Mesothelial cell of epicardium (in vitro differentiated cells): ENCODE measurements around the gene RBM10. TPM values are rescaled to one million over a fixed set of nuclear protein-coding genes. Genes with fewer than 3 reads are reported as not detected.
A peak's percentile ranks its signal among the peaks of the same experiment; 100 is the strongest.
"Not testable (repeated sequence)": the region's sequence is repeated elsewhere in the genome, so short reads cannot be mapped to it uniquely, and the experiment has no call there.

Experiments
- DNase-seq, 2 experiments: peaks; one replicate each; pipeline ENCODE4 v3.0.0; 2021; ENCODE audit warnings: low spot score in 2 of 2; ENCODE audit not compliant: unreplicated experiment in 2 of 2
- H3K27ac Mint-ChIP-seq: 2 replicates; pipeline ENCODE4 v1.8.0; 2021; ENCODE audit warnings: mixed read lengths
- H3K27me3 Mint-ChIP-seq: 2 replicates; pipeline ENCODE4 v1.8.0; 2021; ENCODE audit warnings: low read depth, mixed read lengths
- H3K36me3 Mint-ChIP-seq: 2 replicates; pipeline ENCODE4 v1.8.0; 2021; ENCODE audit warnings: mixed read lengths
- H3K4me1 Mint-ChIP-seq: 2 replicates; pipeline ENCODE4 v1.8.0; 2021; ENCODE audit warnings: mixed read lengths
- H3K4me3 Mint-ChIP-seq: 2 replicates; pipeline ENCODE4 v1.8.0; 2021; ENCODE audit warnings: mild to moderate bottlenecking, moderate library complexity, mixed read lengths
- H3K9me3 Mint-ChIP-seq: 2 replicates; pipeline ENCODE4 v1.8.0; 2021; ENCODE audit warnings: mixed read lengths
- CTCF ChIP-seq: fragments of 200-600 bp; sonication (generic); IDR thresholded peaks from one replicate; pipeline ENCODE4 v1.5.0; 2021; ENCODE audit warnings: antibody characterized with exemption; ENCODE audit not compliant: unreplicated experiment
- total RNA-seq: library from RNA; stranded (reverse); gene quantifications from 3 replicates; pipeline ENCODE4 v1.2.1, GENCODE V29; 2021

Gene RBM10
- total RNA-seq = 56.7 to 61.4 TPM (median 58.7 TPM) in 3 replicates

- Mint-ChIP-seq H3K27ac (peak within 1 kb of the TSS; percentile 99), H3K9me3 (peaks cover 20% of the 10 kb centered on the region), H3K36me3 (peaks cover 24% of the 10 kb centered on the region), H3K4me3 (peak within 1 kb of the TSS; percentile 98), H3K4me1 (peaks cover 7% of the 10 kb centered on the region), H3K27me3 (no peaks in the 10 kb centered on the region)
- TF ChIP-seq CTCF = peak; percentile 70
- peak; percentile 78 to 86 for DNase-seq
These were observed at the start of gene RBM10, which contains the start of gene NDUFB11 for GRCh38 chrX:47144626-47145394. Gene RBM10 (plus strand): TSS chrX:47145221. CDS start chrX:47147482, 2,261 bp downstream. Gene NDUFB11 (minus strand): TSS chrX:47144702. CDS start chrX:47144679, 23 bp downstream.

GRCh38 chrX:47097018-47097417 lies 48.0 kb upstream of the RBM10 start:
- peaks cover 6% of the 10 kb centered on the region for H3K36me3 Mint-ChIP-seq
- H3K4me1 Mint-ChIP-seq = peaks cover 6% of the 10 kb centered on the region
- no peak overlapping the region for H3K4me3 Mint-ChIP-seq
- no peak for DNase-seq
- no peak for TF ChIP-seq CTCF
- H3K27me3 Mint-ChIP-seq = no peaks in the 10 kb centered on the region
- no peak overlapping the region for H3K27ac Mint-ChIP-seq
- H3K9me3 Mint-ChIP-seq = peaks cover 21% of the 10 kb centered on the region

GRCh38 chrX:47098338-47099094 lies 46.5 kb upstream of the RBM10 start:
- no peak overlapping the region for H3K27ac Mint-ChIP-seq
- no peak for TF ChIP-seq CTCF

GRCh38 chrX:47101206-47101605 lies 43.8 kb upstream of the RBM10 start:
- Mint-ChIP-seq H3K27me3 (no peaks in the 10 kb centered on the region), H3K36me3 (peaks cover 10% of the 10 kb centered on the region), H3K4me1 (no peaks in the 10 kb centered on the region), H3K4me3 (no peak overlapping the region), H3K27ac (no peak overlapping the region), H3K9me3 (peaks cover 22% of the 10 kb centered on the region)
- DNase-seq = no peak
- no peak for TF ChIP-seq CTCF

More at GRCh38 chrX:47098338-47099094, 46.5 kb upstream of the RBM10 start:
- peaks cover 23% of the 10 kb centered on the region for H3K9me3 Mint-ChIP-seq
- H3K27me3 Mint-ChIP-seq = no peaks in the 10 kb centered on the region
- no peak for DNase-seq
- no peaks in the 10 kb centered on the region for H3K4me1 Mint-ChIP-seq
- no peak overlapping the region for H3K4me3 Mint-ChIP-seq
- peaks cover 7% of the 10 kb centered on the region for H3K36me3 Mint-ChIP-seq

GRCh38 chrX:47110936-47111615 lies 33.9 kb upstream of the RBM10 start:
- not testable (repeated sequence) for H3K27me3 Mint-ChIP-seq, H3K4me1 Mint-ChIP-seq
- H3K9me3 Mint-ChIP-seq = peaks cover 17% of the 10 kb centered on the region

More at GRCh38 chrX:47110936-47111615, 33.9 kb upstream of the RBM10 start:
- H3K36me3 Mint-ChIP-seq, H3K4me3 Mint-ChIP-seq, DNase-seq, H3K27ac Mint-ChIP-seq: not testable (repeated sequence)
